Myocyte (in vitro differentiated cells): ENCODE data around the gene NTNG2. TPM values are rescaled to one million over a fixed set of nuclear protein-coding genes. Genes with fewer than 3 reads are reported as not detected.

Source experiments
- DNase-seq: peaks from one replicate; pipeline ENCODE4 v3.0.0-alpha.2; 2012; ENCODE audit warnings: low read depth
- total RNA-seq: library from RNA; depleted of rRNA; stranded (reverse); fragments of >200 nt; gene quantifications from 2 replicates; pipeline ENCODE4 v1.2.3, GENCODE V29; 2014

Gene NTNG2
- total RNA-seq, 1 donor from 2014 or later: 2.0 TPM

GRCh38 chr9:132234535-132234934, 72.7 kb downstream of the NTNG2 start:
- DNase-seq: no peak

GRCh38 chr9:132235125-132235524, 73.3 kb downstream of the NTNG2 start:
- no peak for DNase-seq

- peak; percentile 81 for DNase-seq
Observed at GRCh38 chr9:132235894-132236661, 74.2 kb downstream of the NTNG2 start.

- no peak for DNase-seq
Observed at GRCh38 chr9:132236662-132237311, 74.9 kb downstream of the NTNG2 start.

GRCh38 chr9:132237481-132237880, 75.6 kb downstream of the NTNG2 start:
- DNase-seq: peak; percentile 88

GRCh38 chr9:132238026-132238972, 76.4 kb downstream of the NTNG2 start:
- DNase-seq: peak; percentile 20

GRCh38 chr9:132238992-132239391, 77.1 kb downstream of the NTNG2 start:
- DNase-seq: peak; percentile 28

- DNase-seq: no peak
Observed at GRCh38 chr9:132239518-132239917, 77.7 kb downstream of the NTNG2 start.

- no peak for DNase-seq
Observed at GRCh38 chr9:132239999-132240840, 78.4 kb downstream of the NTNG2 start.

- DNase-seq: peak; percentile 12
Observed at GRCh38 chr9:132240841-132241482, 79.1 kb downstream of the NTNG2 start.

GRCh38 chr9:132241483-132241839, 79.6 kb downstream of the NTNG2 start:
- DNase-seq: no peak

GRCh38 chr9:132241840-132242620, 80.2 kb downstream of the NTNG2 start:
- no peak for DNase-seq

GRCh38 chr9:132242621-132243155, 80.8 kb downstream of the NTNG2 start:
- no peak for DNase-seq

- no peak for DNase-seq
Observed at GRCh38 chr9:132243156-132244074, 81.6 kb downstream of the NTNG2 start.

GRCh38 chr9:132244582-132245455, 83.0 kb downstream of the NTNG2 start:
- DNase-seq: no peak

- no peak for DNase-seq
Observed at GRCh38 chr9:132245465-132245864, 83.6 kb downstream of the NTNG2 start.

GRCh38 chr9:132247942-132248341, 86.1 kb downstream of the NTNG2 start:
- no peak for DNase-seq
